Activated T-cell treated with anti-CD3 and anti-CD28 coated beads for 24 hours (primary cell): ENCODE measurements around the gene LGI1.

Source experiments
- DNase-seq: peaks from one replicate; pipeline ENCODE4 v3.0.0-alpha.2; 2020; ENCODE audit warnings: low read depth

The LGI1 gene

DNA sequence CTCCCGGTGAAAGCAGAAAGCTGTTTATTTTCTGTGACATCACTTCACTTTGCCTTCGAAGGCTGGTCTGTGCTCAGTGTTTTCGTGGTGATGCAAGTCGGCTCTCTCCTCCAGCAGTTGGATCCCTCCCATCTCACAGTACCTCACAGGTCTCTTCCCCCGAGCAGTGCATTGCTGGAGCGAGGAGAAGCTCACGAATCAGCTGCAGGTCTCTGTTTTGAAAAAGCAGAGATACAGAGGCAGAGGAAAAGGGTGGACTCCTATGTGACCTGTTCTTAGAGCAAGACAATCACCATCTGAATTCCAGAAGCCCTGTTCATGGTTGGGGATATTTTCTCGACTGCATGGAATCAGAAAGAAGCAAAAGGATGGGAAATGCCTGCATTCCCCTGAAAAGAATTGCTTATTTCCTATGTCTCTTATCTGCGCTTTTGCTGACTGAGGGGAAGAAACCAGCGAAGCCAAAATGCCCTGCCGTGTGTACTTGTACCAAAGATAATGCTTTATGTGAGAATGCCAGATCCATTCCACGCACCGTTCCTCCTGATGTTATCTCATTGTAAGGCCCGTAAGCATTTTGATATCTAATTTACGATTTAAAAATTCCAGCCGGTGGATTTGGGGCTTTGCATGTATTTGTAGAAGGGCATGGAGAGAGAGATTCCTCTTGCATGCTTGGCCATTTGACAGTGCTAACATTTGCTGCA is at the start of gene LGI1:
Gene LGI1, plus strand, starts transcription at position 136 of the 707 bp plus-strand sequence. Its CDS starts 209 bp downstream, at position 345.
- no peak for DNase-seq

DNA sequence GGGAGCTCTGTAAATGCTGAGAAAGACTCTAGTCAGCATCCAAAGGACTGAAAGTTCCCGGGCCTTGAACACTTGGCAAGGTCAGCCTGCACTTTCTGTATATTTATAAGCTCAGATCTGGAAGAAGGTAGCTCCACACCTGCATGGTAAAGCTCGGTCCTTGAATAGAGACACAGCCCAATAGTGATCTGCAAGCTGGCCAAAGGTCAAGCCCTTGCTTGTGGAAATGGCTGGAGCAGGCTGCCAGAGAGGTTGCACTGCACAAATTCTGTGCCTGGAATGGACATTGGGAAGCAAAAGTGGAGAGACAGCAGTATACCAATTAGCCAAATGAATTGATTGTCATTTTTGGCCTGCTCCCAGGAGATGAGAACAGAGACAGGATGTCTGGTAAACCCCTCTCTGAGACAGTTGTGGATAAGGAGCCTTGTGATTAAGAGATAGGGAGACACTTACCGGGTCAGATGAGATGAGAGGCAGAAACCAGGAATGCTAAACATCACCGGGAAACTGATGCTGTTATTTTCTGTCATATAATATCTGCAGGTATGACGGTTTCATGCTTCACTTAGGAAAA is 47.3 kb upstream of the LGI1 start:
- DNase-seq, result no peak

DNA sequence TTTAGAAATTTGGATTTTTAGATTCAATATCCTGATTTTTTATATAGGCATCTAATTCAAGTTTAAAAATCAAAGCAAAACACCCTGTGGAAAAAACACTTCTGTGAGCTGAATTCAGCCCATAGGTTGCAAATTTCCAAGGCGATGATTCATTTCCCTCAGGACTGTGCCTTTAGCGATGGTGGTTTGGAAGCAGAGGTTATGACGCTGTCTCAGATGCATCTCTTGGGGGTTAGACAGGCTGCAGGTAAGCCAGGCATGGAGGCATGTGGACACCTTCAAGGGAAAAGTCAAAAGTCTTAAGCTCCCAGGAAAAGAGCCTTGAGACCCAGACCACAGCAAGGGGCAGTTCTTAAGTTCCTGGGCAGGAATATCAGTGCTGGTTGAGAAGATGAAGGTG is 45.8 kb upstream of the LGI1 start:
- DNase-seq, result no peak

DNA sequence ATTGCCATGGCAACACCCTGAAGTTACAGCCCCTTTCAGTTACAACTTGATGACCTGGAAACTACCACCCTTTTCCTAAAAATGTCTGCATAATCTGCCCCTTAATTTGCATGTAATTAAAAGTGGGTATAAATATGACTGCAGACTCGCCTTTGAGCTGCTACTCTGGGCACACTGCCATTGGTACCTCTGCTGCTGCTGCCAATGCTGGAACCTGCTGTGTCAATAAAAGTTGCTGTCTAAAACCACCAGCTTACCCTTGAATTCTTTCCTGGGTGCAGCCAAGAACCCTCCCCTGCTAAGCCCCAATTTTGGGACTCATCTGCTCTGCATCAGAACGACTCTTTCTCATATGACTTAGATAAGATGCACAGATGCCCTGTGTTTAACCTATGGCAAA is 45.1 kb upstream of the LGI1 start:
- no peak for DNase-seq

DNA sequence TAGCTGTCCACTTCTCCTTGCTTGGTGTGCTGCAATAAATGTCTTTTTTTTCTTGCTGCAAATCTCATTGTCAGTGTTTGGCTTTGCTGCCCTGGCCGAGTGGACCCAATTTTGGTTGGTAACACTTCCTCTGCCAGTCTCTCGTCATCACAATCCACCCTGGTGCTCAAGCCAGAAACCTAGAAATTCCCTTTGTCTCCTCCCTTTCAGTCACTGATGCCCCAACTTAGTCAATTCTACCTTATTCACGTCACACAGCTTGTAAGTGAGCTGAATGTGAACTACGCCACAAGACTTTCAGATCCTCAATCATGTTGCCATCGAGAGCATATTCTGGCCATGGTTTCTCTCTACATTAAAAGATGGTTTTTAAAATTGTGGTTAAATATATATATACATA is 42.4 kb upstream of the LGI1 start:
- no peak for DNase-seq

DNA sequence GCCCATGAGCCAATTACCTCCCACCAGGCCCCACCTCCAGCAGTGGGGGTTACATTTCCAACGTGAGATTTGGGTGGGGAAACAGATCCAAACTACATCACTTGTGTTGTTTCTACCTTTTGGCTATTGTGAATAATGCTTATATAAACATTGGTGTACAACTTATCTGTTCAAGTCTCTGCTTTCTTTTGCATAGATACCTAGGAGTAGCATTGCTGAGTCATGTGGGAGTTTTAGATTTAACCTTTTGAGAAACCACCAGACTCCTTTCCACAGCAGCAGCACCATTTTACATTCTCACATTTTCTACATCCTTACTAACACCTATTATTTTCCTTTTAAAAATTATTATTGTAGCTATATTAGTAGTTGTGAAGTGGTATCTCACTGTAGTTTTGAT is 41.0 kb upstream of the LGI1 start:
- no peak for DNase-seq

DNA sequence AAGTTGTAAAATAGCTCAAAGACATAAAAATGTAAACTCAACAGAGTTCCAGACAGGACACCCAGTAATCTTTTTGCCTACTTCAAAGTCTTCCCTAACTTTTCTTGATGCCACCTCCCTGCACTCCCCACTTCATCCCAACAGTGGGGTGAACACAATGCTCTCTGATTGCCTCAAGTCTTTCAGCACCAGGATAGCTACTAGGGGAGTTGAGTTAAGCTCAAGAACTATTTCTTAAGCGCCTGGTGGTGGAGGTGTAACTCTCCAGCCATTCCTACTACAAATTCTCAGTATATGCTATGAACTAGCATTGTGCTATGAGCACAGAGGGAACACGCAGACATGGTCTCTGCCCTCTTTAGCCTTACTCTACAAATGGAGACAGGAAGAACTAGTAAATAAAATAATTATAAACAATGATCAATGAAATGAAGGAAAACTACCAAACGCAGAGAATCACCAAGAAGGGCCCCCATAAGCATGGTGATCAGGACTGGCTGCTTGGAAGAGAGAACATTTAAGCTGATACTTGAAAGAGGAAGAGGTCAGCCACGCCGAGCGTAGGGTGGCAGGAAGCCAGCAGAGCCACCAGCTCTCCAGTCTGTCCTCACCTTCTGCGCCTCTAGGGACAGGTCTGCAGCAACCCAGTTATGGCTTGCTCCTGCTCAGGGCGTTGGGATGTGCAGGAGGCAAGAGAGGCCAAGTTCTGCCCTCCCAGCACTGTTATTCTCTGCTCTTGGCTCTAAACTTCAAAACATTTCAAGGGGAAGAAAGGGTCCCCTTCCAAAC is 38.6 kb upstream of the LGI1 start:
- no peak for DNase-seq

DNA sequence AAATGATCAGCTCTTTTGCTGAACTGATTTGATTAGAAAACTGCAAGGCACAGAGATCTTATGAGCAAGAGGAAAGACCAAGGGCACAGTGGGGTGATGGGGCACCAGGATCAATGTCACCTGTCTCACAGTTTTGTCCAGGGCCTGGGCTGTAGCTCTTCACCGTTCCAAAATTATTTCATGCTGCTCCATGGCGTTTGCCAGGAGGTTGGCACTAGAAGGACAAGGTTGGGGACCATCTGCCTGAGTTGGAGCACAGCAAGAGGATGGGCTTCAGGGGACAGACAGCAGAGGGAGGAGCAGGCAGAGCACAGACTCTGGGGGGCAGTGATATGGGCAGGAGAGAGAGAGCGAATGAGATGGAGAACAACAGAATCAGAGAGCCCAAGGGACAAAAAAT is 37.8 kb upstream of the LGI1 start:
- DNase-seq, result no peak

DNA sequence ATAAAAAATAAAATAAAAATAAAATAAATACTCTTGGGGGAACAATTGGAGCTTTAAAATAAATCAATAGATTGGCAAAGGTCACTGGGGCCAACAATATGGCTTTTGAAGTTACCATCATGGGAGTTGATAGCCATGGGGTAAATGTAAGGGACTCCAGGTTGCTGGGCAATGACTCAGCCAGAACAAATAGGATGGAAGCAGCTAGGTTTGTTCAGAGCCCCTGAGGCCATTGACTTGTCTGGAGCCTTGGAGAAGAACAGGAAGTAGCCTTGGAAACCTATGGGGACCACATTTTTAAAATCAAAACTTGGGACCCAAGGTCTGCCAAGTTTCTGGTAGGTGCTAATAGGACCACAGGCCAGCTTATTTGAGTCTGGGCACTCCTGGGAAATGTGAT is 35.2 kb upstream of the LGI1 start:
- DNase-seq, result no peak

DNA sequence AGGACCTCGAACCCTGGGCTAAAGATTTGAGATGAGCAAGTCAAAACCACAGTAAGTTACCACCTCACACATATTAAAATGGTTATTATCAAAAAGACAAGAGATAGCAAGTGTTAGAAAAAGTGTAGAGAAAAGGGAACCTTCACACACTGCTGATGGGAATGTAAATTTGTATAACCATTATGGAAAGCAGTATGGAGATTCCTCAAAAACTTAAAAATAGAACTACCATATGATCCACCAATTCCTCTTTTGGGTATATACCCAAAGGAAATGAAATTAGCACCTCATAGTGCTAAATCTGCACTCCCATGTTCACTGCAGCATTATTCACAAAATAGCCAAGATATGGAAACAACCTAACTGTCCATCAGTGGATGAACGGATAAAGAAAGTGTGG is 34.6 kb upstream of the LGI1 start:
- no peak for DNase-seq

DNA sequence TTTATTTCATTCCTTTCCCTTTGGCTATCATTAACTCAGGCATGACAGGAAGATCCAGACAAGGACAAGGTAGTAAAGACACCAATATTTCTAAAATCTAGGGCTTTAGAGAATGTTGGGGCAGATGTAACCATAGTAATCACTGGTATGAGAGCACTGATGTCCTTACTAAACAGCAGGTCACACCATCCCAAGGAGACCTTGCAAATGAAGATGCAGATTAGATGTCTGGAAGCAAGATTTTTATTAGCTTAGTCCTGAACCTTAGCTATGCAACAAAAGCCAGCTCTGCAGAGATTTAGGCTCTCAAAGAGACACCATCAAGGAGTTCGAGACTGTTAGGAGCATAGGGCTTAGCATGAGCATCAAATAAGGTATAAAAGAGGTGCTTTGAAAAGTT is 31.7 kb upstream of the LGI1 start:
- DNase-seq, result no peak

DNA sequence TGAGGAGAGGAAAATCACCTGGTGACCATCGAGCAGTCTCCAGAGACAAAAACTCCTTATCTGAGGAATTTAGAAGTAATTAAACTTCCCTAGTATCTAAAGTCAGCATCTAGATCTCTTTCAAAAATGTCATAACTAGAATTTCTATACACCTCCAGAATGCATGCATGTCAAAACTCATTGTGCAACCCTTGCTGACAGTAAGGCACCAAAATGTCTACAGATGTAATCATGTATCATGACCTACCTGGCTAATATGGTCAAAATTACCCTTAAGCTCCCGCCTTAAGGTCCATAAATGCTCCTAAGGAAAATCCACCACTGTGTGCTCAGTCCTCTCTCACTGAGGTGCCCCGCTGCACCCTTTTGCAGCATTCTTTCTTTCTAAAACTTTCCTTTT is 16.4 kb upstream of the LGI1 start:
- no peak for DNase-seq

DNA sequence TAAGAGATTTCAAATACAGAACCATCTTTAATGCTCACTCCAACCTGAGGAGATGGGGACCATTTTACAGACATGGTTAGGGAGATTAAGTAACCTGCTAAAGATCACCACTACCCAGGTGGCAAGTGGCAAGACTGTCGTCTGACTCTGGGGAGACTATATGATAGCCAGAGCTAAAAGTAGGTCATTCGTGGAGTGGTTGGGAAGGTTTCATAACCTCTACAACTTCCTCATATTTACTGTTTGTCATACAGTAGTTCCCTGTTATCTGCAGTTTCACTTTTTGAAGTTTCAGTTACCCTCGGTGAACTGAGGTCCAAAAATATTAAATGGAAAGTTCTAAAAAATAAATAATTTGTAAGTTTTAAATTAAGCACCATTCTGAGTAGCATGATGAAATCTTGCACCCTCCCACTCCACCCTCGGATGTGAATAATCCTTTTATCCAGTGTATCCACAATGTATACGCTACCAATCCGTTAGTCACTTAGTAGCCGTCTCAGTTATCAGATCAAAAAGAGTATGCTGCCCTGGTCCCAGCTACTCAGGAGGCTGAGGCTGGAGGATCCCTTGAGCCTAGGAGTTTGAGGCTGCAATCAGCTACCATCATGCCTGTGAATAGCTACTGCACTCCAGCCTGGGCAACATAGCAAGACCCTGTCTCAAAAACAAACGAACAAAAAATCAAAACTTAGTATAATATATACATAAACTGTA is 14.9 kb upstream of the LGI1 start:
- DNase-seq, result no peak

DNA sequence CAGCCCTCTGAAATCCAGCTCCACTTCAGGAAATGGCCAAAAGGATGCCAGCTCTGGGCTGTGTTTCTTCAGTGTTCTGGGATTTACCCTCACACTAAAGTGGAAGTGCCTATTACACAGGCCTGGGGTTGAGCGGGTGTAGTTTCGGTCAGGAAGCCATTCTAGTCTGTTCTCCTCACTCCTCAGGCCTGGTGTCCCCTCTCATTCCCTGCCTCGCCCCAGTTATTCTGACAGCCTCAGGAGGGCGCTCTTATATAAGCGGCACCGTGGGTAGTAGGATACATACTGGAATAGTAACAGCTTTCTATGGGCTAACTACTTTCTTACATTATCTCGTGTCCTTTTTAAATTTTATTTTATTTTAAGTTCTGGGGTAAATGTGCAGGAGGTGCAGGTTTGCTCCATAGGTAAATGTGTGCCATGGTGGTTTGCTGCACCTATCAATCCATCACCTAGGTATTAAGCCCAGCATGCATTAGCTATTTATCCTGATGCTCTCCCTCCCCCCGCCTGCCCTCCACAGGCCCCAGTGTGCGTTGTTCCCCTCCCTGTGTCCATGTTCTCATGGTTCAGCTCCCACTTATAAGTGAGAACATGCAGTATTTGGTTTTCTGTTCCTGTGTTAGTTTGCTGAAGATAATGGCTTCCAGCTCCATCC is 12.2 kb upstream of the LGI1 start:
- DNase-seq, result no peak

DNA sequence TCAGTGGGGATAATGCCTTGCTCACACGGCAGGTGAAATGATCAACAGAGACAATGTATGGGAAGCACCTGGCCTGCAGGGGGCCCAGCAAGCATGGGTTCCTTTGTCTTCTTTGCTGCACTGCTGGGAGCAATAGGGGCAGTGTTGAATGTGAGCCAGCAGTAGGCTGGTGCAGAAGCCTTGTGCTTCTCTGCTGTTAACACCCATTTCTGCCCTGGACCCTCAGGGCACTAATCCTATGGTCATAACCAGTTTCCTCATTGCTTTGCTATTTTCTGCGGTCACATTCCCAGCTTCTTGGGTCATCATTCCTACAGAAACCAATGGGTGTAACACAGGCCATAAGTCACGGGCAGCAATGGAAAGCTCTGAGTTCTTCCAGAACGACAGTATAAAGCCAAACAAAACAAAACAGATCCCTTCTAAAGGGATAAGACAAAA is 10.9 kb upstream of the LGI1 start:
- DNase-seq, result no peak

DNA sequence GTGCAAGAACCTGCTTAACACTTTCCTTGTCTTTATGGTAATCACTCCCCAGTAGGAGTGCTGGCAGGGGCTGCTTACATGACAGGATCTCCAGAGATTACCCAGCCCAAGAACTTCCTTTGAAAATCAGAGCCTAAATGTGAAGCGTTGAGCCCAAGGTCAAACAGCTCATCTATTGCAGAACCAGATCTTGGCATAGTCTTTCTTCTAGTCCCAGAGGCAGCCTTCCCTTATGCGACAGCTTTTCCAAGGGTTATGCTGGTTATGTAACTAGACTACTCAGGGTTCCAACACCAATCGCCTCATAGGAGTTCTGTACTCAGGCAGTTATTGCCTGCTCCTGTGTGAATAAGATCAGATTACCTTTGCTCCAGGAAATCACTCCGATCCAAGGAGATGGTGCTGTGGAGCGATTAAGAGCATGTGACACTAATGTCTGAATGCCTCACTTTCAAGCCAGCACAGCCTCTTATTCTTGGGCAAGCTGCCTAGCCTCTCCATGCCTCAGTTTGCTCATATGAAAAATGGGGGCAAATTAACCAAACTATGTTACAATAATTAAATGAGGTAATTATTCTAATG is 8.4 kb upstream of the LGI1 start:
- DNase-seq, result no peak

DNA sequence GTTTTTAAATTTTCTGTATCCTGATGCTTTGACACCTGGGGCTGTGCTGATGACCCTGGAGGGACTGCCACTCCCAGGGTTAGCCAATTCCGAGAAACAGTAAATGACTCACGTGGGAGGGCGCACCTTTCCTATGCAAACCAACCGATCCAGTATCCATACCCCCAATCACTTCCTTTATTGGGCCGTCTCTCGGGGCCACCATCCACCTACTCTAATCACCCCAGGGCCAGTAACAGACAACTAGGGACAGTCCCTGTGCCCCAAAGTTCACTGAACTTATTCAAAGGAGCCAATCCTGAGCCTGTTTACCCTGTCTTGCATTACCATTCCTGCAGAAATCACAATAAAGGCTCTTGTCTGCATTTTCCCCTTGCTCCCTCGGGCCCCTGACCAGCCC is 6.6 kb upstream of the LGI1 start:
- DNase-seq, result no peak

DNA sequence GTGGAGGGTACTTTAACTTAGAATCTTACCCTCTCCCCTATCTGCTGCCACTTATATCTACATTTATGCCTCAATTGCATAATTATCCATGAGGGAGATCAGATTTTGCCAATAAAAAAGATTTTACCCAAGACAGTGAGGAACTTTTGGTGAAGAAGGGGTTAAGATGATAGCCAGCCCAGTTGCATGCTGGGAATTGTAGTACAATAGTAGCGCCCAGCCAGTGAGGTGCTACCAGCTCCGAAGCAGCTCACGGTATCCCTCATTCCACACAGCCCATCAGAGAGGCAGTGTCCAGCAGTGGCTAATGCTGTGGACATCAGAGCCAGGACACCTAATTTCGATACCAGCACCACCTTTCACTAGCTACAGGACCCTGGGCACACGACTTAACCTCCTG is 5.9 kb upstream of the LGI1 start:
- no peak for DNase-seq

DNA sequence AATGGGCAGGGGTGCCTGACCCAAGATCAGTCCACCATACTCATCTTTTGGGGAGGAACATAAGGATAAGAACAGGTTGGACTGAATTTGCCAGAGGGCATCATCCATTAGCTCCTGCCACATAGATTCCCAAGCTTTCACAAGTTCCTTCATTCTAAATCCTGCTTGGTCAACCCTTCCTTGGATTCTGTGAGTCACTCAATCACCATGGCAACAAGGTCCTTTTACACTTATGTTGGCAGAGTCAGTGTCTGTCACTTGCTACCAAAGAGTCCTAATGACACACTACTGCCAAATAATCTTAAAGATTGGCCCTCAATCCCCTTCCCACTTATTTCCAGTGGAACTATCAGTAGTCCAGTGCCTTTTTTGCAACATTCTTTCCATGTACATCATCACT is 5.0 kb upstream of the LGI1 start:
- no peak for DNase-seq

DNA sequence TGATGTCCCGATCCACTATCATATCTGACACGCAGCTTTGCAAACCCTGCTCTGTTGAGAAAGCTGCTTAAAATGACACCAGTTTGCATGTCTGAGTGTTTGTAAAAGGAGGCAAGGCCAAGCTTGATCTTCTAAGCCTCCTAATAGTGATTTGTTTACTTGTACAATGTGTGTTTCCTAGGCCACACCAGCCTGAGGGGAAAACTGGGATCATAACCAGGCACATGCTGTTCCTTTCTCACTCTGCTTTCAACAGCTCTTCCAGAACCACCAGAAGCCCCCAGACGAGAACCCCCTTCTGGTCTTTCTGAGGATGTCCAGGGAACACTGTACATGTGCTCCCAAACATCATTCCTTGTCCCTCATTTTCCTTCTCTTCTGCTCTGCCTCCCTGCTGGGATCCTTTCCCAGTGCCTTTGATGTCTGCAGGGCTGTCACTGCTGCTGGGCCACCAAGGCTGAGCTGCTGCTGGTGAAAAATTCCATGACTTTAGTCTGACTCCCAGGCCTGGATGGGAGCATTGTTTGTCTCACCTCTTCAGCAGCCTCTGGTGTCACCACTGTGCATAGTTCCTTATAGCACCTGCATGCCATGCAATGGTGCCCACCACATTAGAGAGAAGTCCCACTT is 4.0 kb upstream of the LGI1 start:
- DNase-seq, result no peak

DNA sequence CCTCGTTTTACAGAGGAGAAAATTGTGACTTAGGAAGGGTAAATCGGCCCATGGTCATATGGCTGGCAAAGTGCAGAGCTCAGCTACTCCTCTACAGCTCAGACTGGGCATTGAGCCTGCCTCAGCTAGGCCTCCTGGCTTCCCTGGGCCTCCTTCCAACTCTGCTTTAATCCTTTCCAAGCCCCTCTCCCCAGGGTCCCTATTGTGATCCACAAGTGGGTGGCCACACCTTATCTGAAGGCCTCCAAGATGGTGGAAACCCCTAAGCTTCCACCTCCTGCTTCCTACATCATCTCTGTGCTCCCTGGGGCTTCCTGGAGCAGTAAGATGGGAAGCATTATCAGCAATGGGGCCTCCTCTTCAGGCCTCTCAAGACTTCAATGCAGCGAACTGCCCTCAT is 3.0 kb upstream of the LGI1 start:
- DNase-seq, result no peak
